GM21526 (cell line): ENCODE data around the gene LSM2.

ENCODE experiments used
- ATAC-seq: cut with Tn5 transposase; IDR thresholded peaks from one replicate; pipeline ENCODE4 v1.9.1; 2021; ENCODE audit warnings: moderate library complexity; ENCODE audit not compliant: unreplicated experiment, low FRiP score

Gene LSM2

GRCh38 chr6:31760790-31761189 lies 46.0 kb downstream of the LSM2 start:
- ATAC-seq = no peak

- no peak for ATAC-seq
These were observed 48.5 kb downstream of the LSM2 start for GRCh38 chr6:31758281-31758680.

GRCh38 chr6:31752739-31753319 lies 53.9 kb downstream of the LSM2 start:
- ATAC-seq = no peak

GRCh38 chr6:31750411-31751022 lies 56.2 kb downstream of the LSM2 start:
- no peak for ATAC-seq

GRCh38 chr6:31749301-31750036 lies 57.3 kb downstream of the LSM2 start:
- ATAC-seq = no peak
